HepG2 (cell line): ENCODE measurements around the gene OR10AD1. TPM values are rescaled to one million over a fixed set of nuclear protein-coding genes. Genes with fewer than 3 reads are reported as not detected.

Source experiments
- ATAC-seq: fragments of 200-7000 bp; cut with Tn5 transposase; 3 replicates; pipeline ENCODE4 v1.9.1; 2020; ENCODE audit warnings: mild to moderate bottlenecking, moderate library complexity
- BruUV-seq: library from RNA; stranded (reverse); fragments of 400-500 nt; replicated peaks from 2 replicates; lab custom pipeline; 2021; lab: Mats Ljungman, UMichigan
- CTCF ChIA-PET: fragments of 300-600 bp; formaldehyde crosslinking; extraction: SDS; loops from one replicate; lab custom pipeline; 2021; ENCODE audit warnings: low total read pairs, inconsistent platforms, low intra/inter-chr PET ratio; lab: Yijun Ruan, JAX
- POLR2A ChIA-PET: fragments of 350-600 bp; sonication (Branson Sonifier 250); formaldehyde crosslinking; loops from one replicate; lab custom pipeline; 2020; ENCODE audit warnings: antibody characterized with exemption, inconsistent platforms; lab: Yijun Ruan, JAX
- DNase-seq: peaks from one replicate; pipeline ENCODE4 v3.0.0-alpha.2; 2015; ENCODE audit warnings: low spot score
- FAIRE-seq: peaks from 3 replicates; lab custom pipeline; 2011; peaks lifted over from hg19 to GRCh38; lab: Jason Lieb, UNC
- H2AFZ ChIP-seq: one replicate; pipeline ENCODE4 v1.6.1; 2011; ENCODE audit warnings: low read length, inconsistent platforms
- H3K27ac ChIP-seq: fragments of 300-600 bp; 3 replicates; pipeline ENCODE4 v1.8.0; 2011; ENCODE audit warnings: mixed run types, mild to moderate bottlenecking, mixed read lengths, low read length, inconsistent platforms; ENCODE audit not compliant: insufficient read depth; ENCODE audit errors: extremely low read length
- H3K27me3 ChIP-seq, 2 experiments: fragments of 200-600 bp in 1 of 2; 2 replicates in 1 of 2; 3 replicates in 1 of 2; pipeline versions ENCODE4 v1.6.0 to v1.8.0; 2011; ENCODE audit warnings: low read length in 2 of 2, mild to moderate bottlenecking in 2 of 2, moderate library complexity in 2 of 2, inconsistent platforms in 1 of 2; ENCODE audit not compliant: insufficient read depth in 2 of 2, control insufficient read depth in 1 of 2
- H3K36me3 ChIP-seq, 2 experiments: fragments of 200-600 bp in 1 of 2; replicated peaks in 1 of 2; 2 replicates in 1 of 2; 3 replicates in 1 of 2; pipeline versions ENCODE4 v1.5.1 to v1.8.0; 2011; ENCODE audit warnings: low read length in 2 of 2, inconsistent platforms in 1 of 2; ENCODE audit not compliant: insufficient read depth in 2 of 2, control insufficient read depth in 1 of 2
- H3K4me1 ChIP-seq: 2 replicates; pipeline ENCODE4 v1.5.1; 2012; ENCODE audit warnings: low read length, inconsistent platforms; ENCODE audit not compliant: insufficient read depth
- H3K4me2 ChIP-seq: 2 replicates; pipeline ENCODE4 v1.6.0; 2011; ENCODE audit warnings: low read depth, low read length, inconsistent platforms
- H3K4me3 ChIP-seq, 3 experiments: fragments of 200-600 bp in 1 of 3; sonication (generic), shearing (Covaris generic) in 1 of 3; replicated peaks in 1 of 3; 2 replicates each; pipeline ENCODE4 v1.5.1; 2011 to 2016; ENCODE audit warnings: low read length in 3 of 3, inconsistent platforms in 2 of 3, low read depth in 2 of 3, mild to moderate bottlenecking in 2 of 3, control low read depth in 1 of 3, mixed read lengths in 1 of 3; ENCODE audit not compliant: insufficient read depth in 1 of 3
- H3K79me2 ChIP-seq: one replicate; pipeline ENCODE4 v1.6.1; 2011; ENCODE audit warnings: low read length, inconsistent platforms; ENCODE audit not compliant: insufficient read depth
- H3K9ac ChIP-seq: 2 replicates; pipeline ENCODE4 v1.6.0; 2011; ENCODE audit warnings: mild to moderate bottlenecking, low read depth, low read length, inconsistent platforms; ENCODE audit not compliant: insufficient read depth
- H3K9me3 ChIP-seq: 2 replicates; pipeline ENCODE4 v1.5.1; 2012; ENCODE audit warnings: mild to moderate bottlenecking, low read length
- H4K20me1 ChIP-seq: 2 replicates; pipeline ENCODE4 v1.6.0; 2011; ENCODE audit warnings: inconsistent platforms, mild to moderate bottlenecking, low read length, moderate library complexity; ENCODE audit not compliant: insufficient read depth
- ATRX ChIP-seq: sonication (generic); formaldehyde crosslinking; IDR thresholded peaks from 2 replicates; pipeline ENCODE4 v1.4.0; 2020; ENCODE audit warnings: missing genetic modification reagents, borderline replicate concordance
- BCL6 ChIP-seq: IDR thresholded peaks from 2 replicates; pipeline ENCODE4 v1.6.1; 2016; ENCODE audit warnings: missing genetic modification reagents, missing compliant biosample characterization
- DR1 ChIP-seq: sonication (generic); formaldehyde crosslinking; IDR thresholded peaks from 2 replicates; pipeline ENCODE4 v1.8.0; 2021; ENCODE audit warnings: mild to moderate bottlenecking, missing genetic modification reagents, inconsistent platforms
- FOXO1 ChIP-seq: sonication (generic); formaldehyde crosslinking; IDR thresholded peaks from 2 replicates; pipeline ENCODE4 v1.4.0; 2020; ENCODE audit warnings: missing genetic modification reagents
- HHEX ChIP-seq: IDR thresholded peaks from 2 replicates; pipeline ENCODE4 v1.6.1; 2016; ENCODE audit warnings: control low read depth
- HNF4A ChIP-seq: sonication (generic); formaldehyde crosslinking; IDR thresholded peaks from 2 replicates; pipeline ENCODE4 v1.4.0; 2020; ENCODE audit warnings: missing genetic modification reagents
- ISX ChIP-seq: sonication (generic); formaldehyde crosslinking; conservative IDR thresholded peaks from 2 replicates; pipeline ENCODE4 v1.5.0; 2020; ENCODE audit warnings: missing genetic modification reagents
- KMT2B ChIP-seq: IDR thresholded peaks from 2 replicates; pipeline ENCODE4 v1.6.1; 2016; ENCODE audit warnings: missing genetic modification reagents, missing compliant biosample characterization
- NR1H2 ChIP-seq: sonication (generic); formaldehyde crosslinking; IDR thresholded peaks from 2 replicates; pipeline ENCODE4 v1.8.1; 2022; ENCODE audit warnings: low read depth, missing genetic modification reagents, borderline replicate concordance
- NR2F1 ChIP-seq, 2 experiments: fragments of 450-650 bp in 1 of 2; formaldehyde crosslinking in 1 of 2; IDR thresholded peaks; 2 replicates each; pipeline versions ENCODE4 v1.5.0 to v1.6.1; 2016 to 2020; ENCODE audit warnings: mild to moderate bottlenecking in 1 of 2, missing compliant biosample characterization in 1 of 2, missing genetic modification reagents in 1 of 2, moderate library complexity in 1 of 2
- PHF21A ChIP-seq: sonication (generic); formaldehyde crosslinking; IDR thresholded peaks from 2 replicates; pipeline ENCODE4 v1.5.0; 2020; ENCODE audit warnings: mild to moderate bottlenecking, missing genetic modification reagents
- ZFY ChIP-seq: sonication (generic); formaldehyde crosslinking; IDR thresholded peaks from 2 replicates; pipeline ENCODE4 v1.4.0; 2020; ENCODE audit warnings: missing genetic modification reagents
- ZNF12 ChIP-seq: sonication (generic); formaldehyde crosslinking; IDR thresholded peaks from 2 replicates; pipeline ENCODE4 v1.5.0; 2020; ENCODE audit warnings: missing genetic modification reagents
- ZNF232 ChIP-seq: sonication (generic); formaldehyde crosslinking; IDR thresholded peaks from 2 replicates; pipeline ENCODE4 v1.4.0; 2020; ENCODE audit warnings: missing genetic modification reagents, borderline replicate concordance
- ZNF484 ChIP-seq: sonication (generic); formaldehyde crosslinking; IDR thresholded peaks from 2 replicates; pipeline ENCODE4 v1.5.1; 2020; ENCODE audit warnings: mild to moderate bottlenecking, low read depth, missing genetic modification reagents, borderline replicate concordance
- ZNF550 ChIP-seq: sonication (generic); formaldehyde crosslinking; IDR thresholded peaks from 2 replicates; pipeline ENCODE4 v1.4.0; 2020; ENCODE audit warnings: mild to moderate bottlenecking, missing genetic modification reagents, borderline replicate concordance
- ZNF850 ChIP-seq: sonication (generic); formaldehyde crosslinking; conservative IDR thresholded peaks from 2 replicates; pipeline ENCODE4 v1.9.0; 2021; ENCODE audit warnings: mild to moderate bottlenecking, missing genetic modification reagents
- WGBS: methylation state at CpG from one replicate; pipeline ENCODE4 v1.1.6; 2017; ENCODE audit warnings: low lambda C conversion rate; 5-methylcytosine and 5-hydroxymethylcytosine counted together
- in situ Hi-C: cut with HindIII; loops from 2 replicates; pipeline ENCODE4 v1.10.0; 2017; ENCODE audit warnings: low pct_unique_long_range_greater_than_20kb; ENCODE audit not compliant: extremely low pct_ligation_motif_present
- intact Hi-C: fragments of 100-400 bp; cut with micrococcal nuclease; formaldehyde crosslinking; loops from one replicate; pipeline ENCODE4 v1.10.0; 2022; ENCODE audit not compliant: unreplicated experiment
- polyA plus RNA-seq, 8 experiments: library from polyadenylated mRNA; depleted of rRNA in 3 of 8; stranded (reverse) in 7 of 8; unstranded in 1 of 8; fragments of >200 nt; fragmentation: Illumina TruSeq in 4 of 8; extraction: Trizol in 4 of 8; gene quantifications; 2 replicates each; pipeline versions ENCODE4 v1.2.1 to v1.2.3, GENCODE V29; 2011 to 2016; ENCODE audit warnings: low read depth in 4 of 8, missing spikeins in 1 of 8, mixed read lengths in 1 of 8; ENCODE audit not compliant: insufficient read depth in 1 of 8
- total RNA-seq, 5 experiments: library from RNA; depleted of rRNA; stranded (reverse); fragments of >200 nt; fragmentation: Illumina TruSeq; extraction: Trizol; gene quantifications; 2 replicates each; pipeline ENCODE4 v1.2.3, GENCODE V29; 2016; ENCODE audit warnings: low read depth in 1 of 5
- TF ChIP-seq, protein P1 (sequence below): sonication (generic); formaldehyde crosslinking; IDR thresholded peaks from 2 replicates; pipeline ENCODE4 v1.4.0; 2020; ENCODE audit warnings: mild to moderate bottlenecking, missing genetic modification reagents
- TF ChIP-seq, protein P2 (sequence below): sonication (generic); formaldehyde crosslinking; IDR thresholded peaks from 2 replicates; pipeline ENCODE4 v1.4.0; 2020; ENCODE audit warnings: missing genetic modification reagents
- TF ChIP-seq, protein P3 (sequence below): IDR thresholded peaks from 2 replicates; pipeline ENCODE4 v1.6.1; 2016; ENCODE audit warnings: mild to moderate bottlenecking, missing biosample characterization, missing genetic modification reagents
- TF ChIP-seq, protein P4 (sequence below): sonication (generic); formaldehyde crosslinking; IDR thresholded peaks from 2 replicates; pipeline ENCODE4 v1.9.0; 2022; ENCODE audit warnings: missing genetic modification reagents, mild to moderate bottlenecking, borderline replicate concordance

Gene OR10AD1
- total and polyA plus RNA-seq, 2 of the 13 experiments (the other 11 are each of a cell fraction or from before 2014, with no cell fraction given): not detected

DNA sequence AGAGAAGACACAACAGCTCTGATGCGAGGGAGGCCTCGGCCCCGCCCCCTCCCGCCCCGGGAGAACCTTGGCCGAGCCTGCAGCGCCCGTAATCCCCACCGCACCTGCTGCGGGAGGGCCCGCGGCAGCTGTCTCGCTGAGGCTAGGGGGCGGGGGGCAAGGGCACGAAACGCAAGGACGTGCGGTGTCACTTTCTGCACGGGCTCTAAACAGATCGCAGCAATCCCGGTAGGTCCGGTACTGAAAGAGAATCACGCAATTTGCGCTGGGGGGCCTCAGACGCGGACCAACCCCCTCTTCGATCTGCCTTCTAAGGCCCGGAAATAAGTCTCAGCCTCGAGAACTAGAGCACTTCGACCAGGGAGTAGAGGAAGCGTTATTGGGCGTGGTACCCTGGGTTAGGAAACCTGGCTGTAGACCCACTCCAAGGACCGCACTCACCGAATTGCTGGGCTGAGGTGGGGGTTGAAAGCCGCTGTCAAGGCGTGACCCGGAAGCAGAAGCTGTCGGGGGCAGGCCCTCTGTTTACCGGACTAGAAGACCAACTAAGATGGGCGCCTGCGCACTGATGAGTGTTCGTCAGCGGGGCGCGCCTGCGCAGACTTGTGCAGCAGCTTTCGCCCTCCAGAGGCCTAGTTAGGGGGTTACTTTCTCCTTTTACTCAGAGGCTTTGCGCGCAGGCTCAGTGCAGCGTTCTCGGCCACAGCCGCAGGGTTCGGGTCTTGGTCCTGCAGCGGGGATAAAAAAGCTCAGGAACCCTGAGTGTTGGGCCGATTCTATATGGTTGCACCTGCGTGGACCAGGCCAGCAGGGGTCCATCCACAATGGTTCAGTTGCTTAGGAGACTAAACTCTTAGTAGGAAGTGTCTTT is 45.8 kb downstream of the OR10AD1 start, which contains the start of gene ASB8:
Gene ASB8 (minus strand): TSS at position 498 of the 871 bp plus-strand sequence. CDS start 4,019 bp downstream, outside the sequence.
- Histone ChIP-seq H2AFZ (peak within 1 kb of the TSS; percentile 86), H3K36me3 (no peaks in the 10 kb centered on the region; a peak in 2 of 5 replicates), H4K20me1 (no peaks in the 10 kb centered on the region), H3K27me3 (no peaks in the 10 kb centered on the region), H3K9me3 (no peaks in the 10 kb centered on the region), H3K79me2 (peaks cover 6% of the 10 kb centered on the region), H3K4me1 (peaks cover 13% of the 10 kb centered on the region), H3K27ac (peak within 1 kb of the TSS; percentile 67), H3K9ac (peak within 1 kb of the TSS; percentile 76), H3K4me3 (peak within 1 kb of the TSS; percentile 85 to 99 (median 89)), H3K4me2 (peak within 1 kb of the TSS; percentile 88)
- ChIA-PET POLR2A (interaction anchor here (0.6 to 2.6 kb wide), 11 partner anchors 11 to 247 kb away, joined by 3 to 37 read pairs (median 3); partner anchors contain the start of gene SENP1), CTCF (no interaction called here)
- under 1% methylated on average over 20 of the region's 56 CpGs for WGBS
- peak; percentile 98 for DNase-seq
- peak; percentile 96 for ATAC-seq
- intact Hi-C loops: loop anchor here (1.0 kb wide), 1 partner anchor 52 kb away; no protein-coding TSS in a partner anchor
- no TSS peak for BruUV-seq
- FAIRE-seq: peak; percentile 93
- in situ Hi-C loops: no loop called here
- TF ChIP-seq ZNF12 (CRISPR knock-in tag): no peak
- TF ChIP-seq BCL6 (CRISPR knock-in tag): peak; percentile 17; the same call in 1 of the 2 replicates
- TF ChIP-seq NR2F1 (CRISPR knock-in tag; IDR thresholded peaks at IDR 0.05): no peak
- TF ChIP-seq FOXO1: peak; percentile 84
- TF ChIP-seq ISX (CRISPR knock-in tag): no peak
- TF ChIP-seq, protein P1, sequence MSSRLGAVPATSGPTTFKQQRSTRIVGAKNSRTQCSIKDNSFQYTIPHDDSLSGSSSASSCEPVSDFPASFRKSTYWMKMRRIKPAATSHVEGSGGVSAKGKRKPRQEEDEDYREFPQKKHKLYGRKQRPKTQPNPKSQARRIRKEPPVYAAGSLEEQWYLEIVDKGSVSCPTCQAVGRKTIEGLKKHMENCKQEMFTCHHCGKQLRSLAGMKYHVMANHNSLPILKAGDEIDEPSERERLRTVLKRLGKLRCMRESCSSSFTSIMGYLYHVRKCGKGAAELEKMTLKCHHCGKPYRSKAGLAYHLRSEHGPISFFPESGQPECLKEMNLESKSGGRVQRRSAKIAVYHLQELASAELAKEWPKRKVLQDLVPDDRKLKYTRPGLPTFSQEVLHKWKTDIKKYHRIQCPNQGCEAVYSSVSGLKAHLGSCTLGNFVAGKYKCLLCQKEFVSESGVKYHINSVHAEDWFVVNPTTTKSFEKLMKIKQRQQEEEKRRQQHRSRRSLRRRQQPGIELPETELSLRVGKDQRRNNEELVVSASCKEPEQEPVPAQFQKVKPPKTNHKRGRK: no peak
- no peak for TF ChIP-seq ATRX
- TF ChIP-seq ZNF484 (CRISPR knock-in tag): no peak
- no peak for TF ChIP-seq DR1 (CRISPR knock-in tag)
- TF ChIP-seq, protein P2, sequence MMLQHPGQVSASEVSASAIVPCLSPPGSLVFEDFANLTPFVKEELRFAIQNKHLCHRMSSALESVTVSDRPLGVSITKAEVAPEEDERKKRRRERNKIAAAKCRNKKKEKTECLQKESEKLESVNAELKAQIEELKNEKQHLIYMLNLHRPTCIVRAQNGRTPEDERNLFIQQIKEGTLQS: no peak
- no peak for TF ChIP-seq HHEX
- no peak for TF ChIP-seq HNF4A (CRISPR knock-in tag)
- TF ChIP-seq ZNF550: no peak
- TF ChIP-seq NR1H2 (CRISPR knock-in tag): no peak
- 0 out of 2 replicates have a peak, but pooled peaks have one; percentile 48 for TF ChIP-seq ZNF850 (CRISPR knock-in tag)
- peak; percentile 84 for TF ChIP-seq ZFY (CRISPR knock-in tag)
- TF ChIP-seq, protein P3, sequence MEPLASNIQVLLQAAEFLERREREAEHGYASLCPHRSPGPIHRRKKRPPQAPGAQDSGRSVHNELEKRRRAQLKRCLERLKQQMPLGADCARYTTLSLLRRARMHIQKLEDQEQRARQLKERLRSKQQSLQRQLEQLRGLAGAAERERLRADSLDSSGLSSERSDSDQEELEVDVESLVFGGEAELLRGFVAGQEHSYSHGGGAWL (CRISPR knock-in tag): 0 out of 2 replicates have a peak, but pooled peaks have one; percentile 27
- TF ChIP-seq KMT2B (CRISPR knock-in tag): peak; percentile 89
- TF ChIP-seq, protein P4, sequence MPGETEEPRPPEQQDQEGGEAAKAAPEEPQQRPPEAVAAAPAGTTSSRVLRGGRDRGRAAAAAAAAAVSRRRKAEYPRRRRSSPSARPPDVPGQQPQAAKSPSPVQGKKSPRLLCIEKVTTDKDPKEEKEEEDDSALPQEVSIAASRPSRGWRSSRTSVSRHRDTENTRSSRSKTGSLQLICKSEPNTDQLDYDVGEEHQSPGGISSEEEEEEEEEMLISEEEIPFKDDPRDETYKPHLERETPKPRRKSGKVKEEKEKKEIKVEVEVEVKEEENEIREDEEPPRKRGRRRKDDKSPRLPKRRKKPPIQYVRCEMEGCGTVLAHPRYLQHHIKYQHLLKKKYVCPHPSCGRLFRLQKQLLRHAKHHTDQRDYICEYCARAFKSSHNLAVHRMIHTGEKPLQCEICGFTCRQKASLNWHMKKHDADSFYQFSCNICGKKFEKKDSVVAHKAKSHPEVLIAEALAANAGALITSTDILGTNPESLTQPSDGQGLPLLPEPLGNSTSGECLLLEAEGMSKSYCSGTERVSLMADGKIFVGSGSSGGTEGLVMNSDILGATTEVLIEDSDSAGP (CRISPR knock-in tag): peak; percentile 83; the same call in 1 of the 2 replicates
- TF ChIP-seq ZNF232 (CRISPR knock-in tag): 0 out of 2 replicates have a peak, but pooled peaks have one; percentile 3
- TF ChIP-seq PHF21A: peak; percentile 59; the same call in 1 of the 2 replicates
